T-helper 2 cell treated with Interferon-gamma antibody and Interleukin-4, amounts not matched to agents 5 μg/mL and 100 μg/mL, for 36 hours (primary cell): ENCODE measurements around the gene PALM3.

Experiments
- DNase-seq: peaks from one replicate; pipeline ENCODE4 v3.0.0; 2021; ENCODE audit warnings: low spot score
- H3K27ac Mint-ChIP-seq: one replicate; pipeline ENCODE4 v1.8.0; 2021; ENCODE audit warnings: mild to moderate bottlenecking, mixed read lengths
- H3K27me3 Mint-ChIP-seq: one replicate; pipeline ENCODE4 v1.8.0; 2021; ENCODE audit warnings: low read depth, mixed read lengths
- H3K36me3 Mint-ChIP-seq: one replicate; pipeline ENCODE4 v1.8.0; 2021; ENCODE audit warnings: low read depth, mixed read lengths
- H3K4me1 Mint-ChIP-seq: one replicate; pipeline ENCODE4 v1.8.0; 2021; ENCODE audit warnings: low read depth, mixed read lengths
- H3K4me3 Mint-ChIP-seq: one replicate; pipeline ENCODE4 v1.8.0; 2022; ENCODE audit warnings: mild to moderate bottlenecking, moderate library complexity, mixed read lengths
- H3K9me3 Mint-ChIP-seq: one replicate; pipeline ENCODE4 v1.8.0; 2021; ENCODE audit warnings: mixed read lengths

Gene PALM3, protein sequence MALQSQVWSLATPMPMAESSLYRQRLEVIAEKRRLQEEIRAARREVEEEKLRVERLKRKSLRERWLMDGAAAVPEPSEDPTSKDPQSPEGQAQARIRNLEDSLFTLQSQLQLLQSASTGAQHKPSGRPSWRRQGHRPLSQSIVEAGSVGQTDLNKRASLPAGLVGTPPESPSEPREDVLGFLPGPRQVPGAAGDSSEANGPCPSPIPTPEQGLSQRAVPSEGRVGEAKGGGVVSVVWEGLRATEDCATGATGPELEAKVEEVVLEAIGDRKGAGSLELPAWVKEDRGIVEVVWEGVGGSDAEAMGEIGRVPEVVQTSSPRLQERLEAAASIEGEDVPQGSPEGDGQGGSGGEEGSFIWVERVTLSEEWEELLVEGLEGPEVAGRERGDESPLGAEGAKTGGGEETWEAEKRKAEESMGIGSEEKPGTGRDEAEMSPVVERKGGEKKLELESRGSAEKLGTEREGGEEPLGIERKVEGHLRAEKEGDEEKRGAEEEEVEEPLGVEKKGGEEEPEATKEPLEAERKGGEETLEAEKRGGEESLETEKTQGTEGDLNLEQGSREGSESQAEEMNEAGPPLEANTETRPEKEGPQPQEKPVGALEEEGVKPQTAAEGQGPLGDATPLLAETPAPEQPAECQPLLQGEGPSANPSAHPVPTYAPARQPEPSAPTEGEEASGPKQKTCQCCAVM

DNA sequence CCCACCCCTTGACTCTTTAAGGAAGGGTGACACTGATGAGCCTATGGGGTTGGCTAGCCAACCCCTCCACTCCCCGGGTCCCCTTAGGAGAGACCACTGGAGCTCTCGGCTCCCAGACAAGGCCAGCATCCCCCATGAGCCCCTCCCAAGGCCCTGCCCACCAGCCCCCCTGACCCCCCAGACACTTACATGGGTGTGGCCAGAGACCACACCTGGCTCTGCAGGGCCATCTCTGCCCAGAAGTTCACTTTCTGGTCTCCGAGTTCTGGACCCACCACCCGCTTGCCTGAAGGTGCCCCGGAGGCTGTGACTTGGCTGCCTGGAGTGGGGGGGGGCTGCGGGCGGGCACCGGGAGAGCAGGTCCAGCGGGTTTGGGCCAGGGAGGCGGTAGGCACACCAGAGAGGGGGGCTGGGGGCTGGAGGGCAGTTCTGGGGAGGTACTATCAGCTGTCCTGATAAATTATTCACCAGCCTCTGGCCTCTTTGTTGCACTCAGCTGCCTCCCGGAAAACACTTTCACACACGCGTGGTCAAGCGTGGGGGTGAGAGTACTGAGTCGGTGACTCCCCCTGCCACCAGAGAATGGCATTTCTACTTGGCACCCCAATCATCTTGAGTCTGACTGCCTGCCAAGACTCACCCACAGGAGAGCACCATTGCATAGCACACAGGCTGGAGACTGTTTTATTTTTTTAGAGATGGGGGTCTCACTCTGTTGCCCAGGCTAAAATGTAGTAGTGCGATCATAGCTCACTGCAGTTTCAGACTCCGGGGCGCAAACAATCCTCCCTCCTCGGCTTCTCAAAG, at the start of gene PALM3:
PALM3 (minus strand) TSS at position 326 of the 807 bp plus-strand sequence; CDS start at position 230, 96 bp downstream.
- no peak for DNase-seq
- H3K36me3 Mint-ChIP-seq = no peaks in the 10 kb centered on the region
- no peaks in the 10 kb centered on the region for H3K9me3 Mint-ChIP-seq
- no peak within 1 kb of the TSS for H3K27ac Mint-ChIP-seq
- peaks cover 14% of the 10 kb centered on the region for H3K4me1 Mint-ChIP-seq
- peaks cover 29% of the 10 kb centered on the region for H3K27me3 Mint-ChIP-seq
- H3K4me3 Mint-ChIP-seq = no peak within 1 kb of the TSS

DNA sequence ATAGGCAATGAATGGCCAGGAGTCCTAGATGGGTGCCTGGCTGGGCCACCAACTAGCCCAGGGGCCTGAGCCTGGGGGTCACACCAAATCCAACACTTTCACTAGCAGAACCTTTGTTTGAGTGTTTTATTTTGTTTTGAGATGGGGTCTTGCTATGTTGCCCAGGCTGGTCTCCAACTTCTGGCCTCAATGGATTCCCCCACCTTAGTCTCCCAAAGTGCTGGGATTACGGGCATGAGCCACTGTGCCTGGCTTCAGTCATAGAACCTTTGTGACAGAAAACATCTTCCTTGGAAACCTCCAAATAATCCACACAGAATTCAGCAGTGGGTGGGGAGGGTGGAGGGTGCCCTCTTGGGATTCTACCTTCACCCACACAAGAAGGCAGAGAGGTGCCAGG, 49.6 kb upstream of the PALM3 start:
- H3K36me3 Mint-ChIP-seq = no peaks in the 10 kb centered on the region
- H3K27me3 Mint-ChIP-seq = no peaks in the 10 kb centered on the region
- DNase-seq = no peak
- H3K4me1 Mint-ChIP-seq = peaks cover 23% of the 10 kb centered on the region
- no peak overlapping the region for H3K4me3 Mint-ChIP-seq
- H3K27ac Mint-ChIP-seq = no peak overlapping the region
- H3K9me3 Mint-ChIP-seq = no peaks in the 10 kb centered on the region

DNA sequence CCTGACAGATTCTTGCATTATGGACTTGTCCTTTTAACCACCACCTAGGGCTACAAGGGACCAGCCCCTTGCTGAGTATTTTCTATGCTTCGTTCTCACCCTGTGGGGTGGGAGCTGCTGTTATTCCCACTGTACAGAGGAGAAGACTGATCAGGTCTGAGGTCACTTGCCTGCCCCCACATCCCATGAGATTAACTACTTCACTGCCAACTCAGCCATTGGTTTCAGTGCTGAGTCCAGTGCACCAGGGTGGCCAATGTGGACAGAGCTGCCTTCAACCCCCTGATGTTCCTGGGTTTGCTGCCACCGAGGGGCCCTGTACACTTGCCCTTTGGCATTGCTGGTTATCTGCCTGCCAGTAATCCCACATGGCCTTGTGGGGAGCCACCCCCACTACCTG, 48.8 kb upstream of the PALM3 start:
- no peak overlapping the region for H3K27ac Mint-ChIP-seq
- no peaks in the 10 kb centered on the region for H3K36me3 Mint-ChIP-seq
- H3K27me3 Mint-ChIP-seq = no peaks in the 10 kb centered on the region
- no peak overlapping the region for H3K4me3 Mint-ChIP-seq
- H3K9me3 Mint-ChIP-seq = no peaks in the 10 kb centered on the region
- peaks cover 15% of the 10 kb centered on the region for H3K4me1 Mint-ChIP-seq
- DNase-seq = no peak

DNA sequence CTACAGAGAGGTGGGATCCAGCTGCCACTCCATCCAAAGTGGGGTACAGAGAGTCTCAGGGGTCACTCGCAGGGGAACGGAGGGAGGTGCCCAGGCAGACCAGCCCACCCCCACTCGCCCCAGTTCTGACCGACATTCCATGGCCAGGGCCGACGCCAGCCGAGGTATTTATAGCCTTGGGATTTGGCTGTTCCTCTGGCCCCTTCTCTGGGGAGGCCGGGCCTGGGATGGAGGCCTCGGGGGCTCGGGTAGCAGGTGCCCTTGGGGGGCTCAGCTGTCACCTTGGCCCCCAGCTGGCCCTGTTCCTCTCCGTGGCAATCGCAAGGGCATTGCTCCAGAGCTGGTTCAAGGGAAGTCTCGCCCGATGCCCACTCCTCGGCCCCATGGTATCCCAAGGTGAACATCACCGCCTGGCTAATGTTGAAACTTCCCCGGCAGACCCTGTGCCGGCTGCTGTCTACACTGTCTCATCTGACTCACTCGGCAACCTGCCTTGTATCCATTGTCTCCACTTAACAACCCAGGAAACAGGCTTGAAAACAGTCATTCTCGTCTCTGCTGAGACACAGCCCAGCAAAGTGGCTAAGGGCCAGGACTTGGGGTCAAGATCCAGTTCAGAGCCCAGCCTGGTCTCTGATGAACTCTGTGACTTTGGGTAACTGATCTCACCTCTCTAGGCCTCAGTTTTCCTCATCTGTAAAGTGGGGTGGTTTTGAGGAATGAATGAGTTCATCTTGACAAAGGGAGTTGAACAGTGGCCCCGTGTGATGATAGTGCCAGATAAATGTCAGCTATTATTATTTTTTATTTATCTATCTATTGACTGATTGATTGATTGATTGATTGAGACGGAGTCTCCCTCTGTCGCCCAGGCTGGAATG, 45.9 kb upstream of the PALM3 start:
- no peak for DNase-seq

DNA sequence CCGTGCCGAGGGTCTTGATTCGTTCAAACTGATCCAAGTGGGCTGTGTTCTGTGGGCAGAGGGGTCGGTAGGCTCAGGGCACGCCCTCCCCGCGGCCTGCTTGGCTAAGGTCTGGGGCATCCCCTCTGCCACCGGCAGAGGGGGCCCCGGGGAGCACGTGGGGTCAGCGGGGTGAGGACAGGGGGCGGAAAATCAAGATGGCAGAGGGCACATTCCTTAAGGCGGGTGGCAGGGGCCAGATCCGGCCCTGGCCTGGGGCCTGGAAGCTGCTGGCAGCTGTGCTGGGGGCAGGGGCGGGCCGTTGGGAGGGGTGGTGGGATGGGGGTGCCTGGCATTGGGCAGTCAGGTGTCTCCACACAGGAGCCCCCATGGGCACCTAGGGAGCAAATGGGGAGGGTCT, 45.0 kb upstream of the PALM3 start:
- H3K4me1 Mint-ChIP-seq = peaks cover 5% of the 10 kb centered on the region
- no peaks in the 10 kb centered on the region for H3K9me3 Mint-ChIP-seq
- H3K27ac Mint-ChIP-seq = no peak overlapping the region
- H3K4me3 Mint-ChIP-seq = no peak overlapping the region
- DNase-seq = no peak
- no peaks in the 10 kb centered on the region for H3K27me3 Mint-ChIP-seq
- H3K36me3 Mint-ChIP-seq = peaks cover 2% of the 10 kb centered on the region

More for the DNA sequence above, 45.9 kb upstream of the PALM3 start:
- no peak overlapping the region for H3K4me3 Mint-ChIP-seq
- H3K27me3 Mint-ChIP-seq = no peaks in the 10 kb centered on the region
- H3K27ac Mint-ChIP-seq = no peak overlapping the region
- no peaks in the 10 kb centered on the region for H3K9me3 Mint-ChIP-seq
- peaks cover 7% of the 10 kb centered on the region for H3K4me1 Mint-ChIP-seq
- H3K36me3 Mint-ChIP-seq = peaks cover 2% of the 10 kb centered on the region

DNA sequence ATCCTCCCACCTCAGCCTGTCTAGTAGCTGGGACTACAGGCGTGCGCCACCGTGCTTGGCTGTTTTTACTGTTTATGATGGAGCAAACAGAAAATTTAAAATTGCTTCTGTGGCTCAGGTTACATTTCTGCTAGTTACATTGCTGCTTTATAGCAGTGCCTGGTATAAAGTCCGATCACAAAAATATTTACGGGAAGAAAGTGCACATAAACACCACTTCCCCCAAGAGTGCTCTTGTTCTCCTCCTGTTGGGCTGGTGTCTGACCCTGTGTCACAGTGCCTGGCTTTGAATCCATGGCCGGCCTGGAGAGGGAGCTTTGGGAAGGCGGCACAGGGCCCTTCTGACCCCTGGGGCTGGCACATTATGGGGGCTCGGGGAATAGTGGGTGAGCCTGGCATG, 43.8 kb upstream of the PALM3 start:
- Mint-ChIP-seq H3K27ac (no peak overlapping the region), H3K36me3 (peaks cover 5% of the 10 kb centered on the region), H3K4me1 (no peaks in the 10 kb centered on the region), H3K27me3 (no peaks in the 10 kb centered on the region), H3K9me3 (no peaks in the 10 kb centered on the region), H3K4me3 (no peak overlapping the region)
- DNase-seq = no peak

DNA sequence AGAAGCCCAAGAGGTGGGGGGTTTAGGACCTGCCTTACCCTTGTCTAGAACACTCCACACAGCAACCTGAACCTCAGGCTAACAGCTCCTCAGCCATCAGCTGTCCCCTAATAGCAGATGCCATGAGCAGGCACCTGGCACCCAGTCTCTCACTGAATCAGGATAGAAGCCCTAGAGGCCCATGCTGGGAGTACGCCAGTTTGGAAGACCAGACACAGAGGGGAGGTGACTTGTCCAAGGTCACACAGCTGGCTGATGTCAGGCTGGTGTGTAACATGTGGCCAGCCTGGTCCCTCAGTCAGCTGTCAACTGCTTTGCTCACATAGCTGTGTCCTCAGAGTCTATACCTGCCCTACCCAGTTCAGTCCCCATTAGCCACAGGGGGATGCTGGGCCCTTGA, 41.4 kb upstream of the PALM3 start:
- Mint-ChIP-seq H3K27me3 (no peaks in the 10 kb centered on the region), H3K4me1 (no peaks in the 10 kb centered on the region), H3K9me3 (no peaks in the 10 kb centered on the region), H3K36me3 (peaks cover 5% of the 10 kb centered on the region), H3K4me3 (no peak overlapping the region), H3K27ac (no peak overlapping the region)
- DNase-seq = no peak

DNA sequence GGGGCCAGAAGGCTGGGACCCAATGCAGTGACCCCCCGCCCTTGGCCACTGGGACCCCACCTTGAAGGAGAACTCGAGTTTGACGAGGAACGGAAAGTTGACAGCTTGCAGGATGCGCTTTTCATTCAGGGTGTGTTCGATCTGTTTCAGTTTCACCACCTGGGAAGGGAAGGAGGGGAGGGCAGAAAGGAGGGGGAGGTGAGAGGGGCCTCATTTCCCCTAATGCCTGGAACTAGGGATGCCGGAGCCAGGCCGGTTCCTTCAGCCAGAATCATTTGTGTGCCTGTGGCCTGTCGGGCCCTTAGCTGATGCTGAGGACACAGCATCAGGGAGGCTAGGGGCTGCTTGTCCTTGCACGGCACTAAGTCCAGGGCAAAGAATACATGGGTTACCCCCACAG, 40.9 kb upstream of the PALM3 start:
- Mint-ChIP-seq H3K36me3 (peaks cover 9% of the 10 kb centered on the region), H3K27ac (no peak overlapping the region), H3K4me1 (no peaks in the 10 kb centered on the region), H3K4me3 (no peak overlapping the region), H3K27me3 (no peaks in the 10 kb centered on the region), H3K9me3 (no peaks in the 10 kb centered on the region)
- DNase-seq = no peak

DNA sequence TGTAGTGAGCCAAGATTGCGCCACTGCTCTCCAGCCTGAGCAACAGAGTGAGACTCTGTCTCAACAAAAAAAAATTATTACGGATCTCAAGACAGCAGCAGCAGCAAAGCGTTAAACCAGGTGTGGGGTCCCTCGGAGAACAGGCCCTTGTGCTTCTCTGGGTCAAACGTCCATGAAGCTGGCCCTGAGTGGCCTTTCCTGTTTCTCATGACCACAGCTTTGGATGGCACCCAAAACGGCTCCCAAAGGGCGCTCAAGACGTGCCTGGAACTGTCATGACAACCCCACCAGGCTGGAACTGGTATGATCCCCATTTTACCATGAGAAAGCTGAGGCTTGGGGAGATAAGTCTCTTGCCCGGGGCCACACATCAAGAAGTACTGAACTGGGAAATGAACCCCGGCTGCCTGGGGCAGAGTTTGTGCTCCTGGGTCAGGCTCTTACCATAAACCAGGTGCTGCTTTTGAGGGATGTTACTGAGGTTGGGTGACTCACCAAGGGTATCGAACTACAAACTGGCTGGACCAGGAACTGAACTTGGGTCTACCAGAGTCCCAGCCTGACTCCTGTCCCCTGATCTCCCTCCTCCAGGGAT, 40.3 kb upstream of the PALM3 start:
- no peak for DNase-seq
- H3K9me3 Mint-ChIP-seq = no peaks in the 10 kb centered on the region
- no peak overlapping the region for H3K27ac Mint-ChIP-seq
- H3K4me3 Mint-ChIP-seq = no peak overlapping the region
- no peaks in the 10 kb centered on the region for H3K4me1 Mint-ChIP-seq
- H3K27me3 Mint-ChIP-seq = no peaks in the 10 kb centered on the region
- peaks cover 9% of the 10 kb centered on the region for H3K36me3 Mint-ChIP-seq

DNA sequence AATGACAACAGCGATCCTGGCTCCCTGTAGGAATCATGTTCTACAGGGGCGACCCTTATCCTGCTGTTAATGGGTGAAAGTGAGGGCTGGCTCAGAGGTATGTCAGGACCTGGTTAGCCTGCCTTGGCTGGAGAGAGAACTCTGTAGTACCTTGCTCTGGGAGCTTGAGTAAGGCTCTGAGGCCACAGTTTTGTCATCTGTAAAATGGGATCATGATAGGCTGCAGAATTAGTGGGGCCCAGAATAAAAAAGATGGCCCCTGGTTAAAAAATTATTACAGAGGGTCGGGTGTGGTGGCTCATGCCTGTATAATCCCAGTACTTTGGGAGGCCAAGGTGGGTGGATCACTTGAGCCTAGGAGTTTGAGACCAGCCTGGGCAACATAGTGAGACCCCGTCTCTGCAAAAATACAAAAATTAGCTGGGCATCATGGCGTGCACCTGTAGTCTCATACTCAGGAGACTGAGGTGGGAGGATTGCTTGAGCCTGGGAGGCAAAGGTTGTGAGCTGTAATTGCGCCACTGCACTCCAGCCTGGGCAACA, 39.2 kb upstream of the PALM3 start:
- H3K9me3 Mint-ChIP-seq = no peaks in the 10 kb centered on the region
- H3K36me3 Mint-ChIP-seq = peaks cover 12% of the 10 kb centered on the region
- DNase-seq = no peak
- H3K4me1 Mint-ChIP-seq = no peaks in the 10 kb centered on the region
- H3K27ac Mint-ChIP-seq = no peak overlapping the region
- H3K27me3 Mint-ChIP-seq = no peaks in the 10 kb centered on the region
- no peak overlapping the region for H3K4me3 Mint-ChIP-seq

DNA sequence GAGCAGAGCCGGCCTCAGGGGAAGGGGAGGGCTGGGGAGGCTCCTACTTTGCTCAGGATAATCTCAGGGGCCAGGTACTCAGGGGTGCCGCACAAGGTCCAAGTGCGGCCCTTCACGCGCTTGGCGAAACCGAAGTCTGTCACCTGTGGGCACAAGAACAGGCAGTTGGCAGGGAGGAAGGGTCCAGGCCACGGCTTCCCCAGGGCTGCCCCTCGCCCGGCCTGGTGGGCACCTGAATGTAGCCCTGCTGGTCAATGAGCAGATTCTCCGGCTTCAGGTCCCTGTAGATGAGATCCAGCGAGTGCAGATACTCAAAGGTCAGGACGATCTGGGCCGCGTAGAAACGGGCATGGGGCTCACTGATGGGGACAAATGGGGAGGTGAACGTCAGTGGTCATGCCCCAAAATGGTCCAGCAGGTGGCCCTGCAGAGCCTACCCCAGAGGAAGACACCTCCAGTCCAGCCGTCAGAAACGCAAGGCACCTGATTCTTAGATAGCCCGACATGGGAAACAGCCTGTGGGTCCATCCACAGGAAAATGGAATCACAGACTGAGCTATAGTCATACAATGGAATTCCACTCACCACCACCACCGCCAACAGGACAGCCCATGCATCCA, 35.8 kb upstream of the PALM3 start:
- H3K27me3 Mint-ChIP-seq = no peaks in the 10 kb centered on the region
- DNase-seq = no peak
- H3K27ac Mint-ChIP-seq = no peak overlapping the region
- peaks cover 21% of the 10 kb centered on the region for H3K36me3 Mint-ChIP-seq
- H3K4me3 Mint-ChIP-seq = no peak overlapping the region
- H3K4me1 Mint-ChIP-seq = no peaks in the 10 kb centered on the region
- peaks cover 12% of the 10 kb centered on the region for H3K9me3 Mint-ChIP-seq

DNA sequence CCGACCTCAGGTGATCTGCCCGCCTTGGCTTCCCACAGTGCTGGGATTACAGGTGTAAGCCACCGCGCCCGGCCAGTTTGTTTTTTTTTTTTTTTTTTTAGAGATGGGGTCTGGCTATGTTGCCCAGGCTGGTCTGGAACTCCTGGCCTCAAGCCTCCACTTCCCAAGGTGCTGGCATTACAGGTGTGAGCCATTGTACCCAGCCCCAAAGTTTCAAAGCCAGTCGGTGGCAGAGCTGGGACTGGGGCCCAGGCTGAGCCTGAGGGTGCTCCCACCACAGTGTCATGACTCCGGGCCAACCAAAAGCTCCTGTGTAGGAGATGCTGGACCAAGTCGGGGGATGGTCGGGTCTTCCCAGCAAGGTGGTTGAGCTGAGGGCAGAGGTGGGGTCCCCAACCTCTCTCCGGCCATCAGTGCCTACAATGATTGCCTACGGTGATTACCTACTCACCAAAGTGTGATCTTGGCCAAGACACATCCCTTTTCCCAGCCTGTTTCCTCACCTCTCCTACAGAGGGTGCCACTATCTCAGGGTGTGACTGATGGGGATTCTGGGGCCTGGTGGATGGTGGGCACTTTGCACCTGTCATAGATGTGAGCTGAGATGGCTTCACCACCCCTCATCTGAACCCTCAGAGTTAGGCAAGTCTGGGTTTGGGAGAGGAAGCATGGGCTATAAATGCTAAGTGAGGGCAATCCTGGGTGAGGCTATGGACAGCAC, 34.6 kb upstream of the PALM3 start:
- DNase-seq = no peak
- Mint-ChIP-seq H3K9me3 (peaks cover 12% of the 10 kb centered on the region), H3K27me3 (no peaks in the 10 kb centered on the region), H3K27ac (no peak overlapping the region), H3K4me1 (peaks cover 6% of the 10 kb centered on the region), H3K4me3 (no peak overlapping the region), H3K36me3 (peaks cover 28% of the 10 kb centered on the region)
